Measurements from ENCODE around the gene FYCO1.

FYCO1 gene

DNA sequence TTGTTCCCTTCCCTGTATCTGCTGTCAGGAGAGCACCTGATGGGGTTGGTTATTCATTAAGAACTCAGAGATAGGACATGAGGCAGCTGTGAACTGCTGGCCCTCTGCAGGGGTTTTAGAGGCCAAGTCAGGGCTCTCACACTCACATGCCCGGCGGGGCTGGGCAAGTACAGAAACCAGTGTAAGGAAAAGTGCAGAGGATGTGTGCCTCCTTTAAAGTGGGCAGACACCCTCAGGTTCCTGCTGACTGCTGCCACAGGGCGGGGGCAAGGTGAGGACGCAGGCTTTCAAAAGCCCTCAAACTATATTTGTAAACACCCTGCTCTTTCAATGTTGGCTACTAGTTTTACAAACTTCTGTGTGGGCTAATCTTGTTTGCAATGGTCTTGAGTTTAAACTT, 30.0 kb downstream of the FYCO1 start:
- Histone ChIP-seq H3K27me3 (ENCODE audit: insufficient read depth, low read length) (no peaks in the 10 kb centered on the region), H2AFZ (ENCODE audit: insufficient read depth, low read length, poor library complexity) (no peak overlapping the region), H3K23ac (ENCODE audit: low read length) (no peak overlapping the region), H3K4me1 (ENCODE audit: control insufficient read depth in 1 of 2, insufficient read depth in 2 of 2, low read length in 2 of 2) (peaks cover 13 to 17% of the 10 kb centered on the region in 2 experiments), H3K14ac (ENCODE audit: low read length) (no peak overlapping the region), H3K27ac (ENCODE audit: low read depth, low read length) (no peak overlapping the region), H2BK5ac (ENCODE audit: low read depth, low read length, poor library complexity) (no peak overlapping the region), H3K79me1 (ENCODE audit: low read length) (peaks cover 19% of the 10 kb centered on the region), H2BK120ac (ENCODE audit: insufficient read depth, low read length, poor library complexity) (no peak overlapping the region), H3K36me3 (ENCODE audit: control insufficient read depth in 1 of 2, insufficient read depth in 2 of 2, low read length in 2 of 2) (peaks cover 45 to 56% of the 10 kb centered on the region in 2 experiments), H2BK12ac (ENCODE audit: low read length) (no peak overlapping the region), H3K4me3 (ENCODE audit: low read depth, low read length) (no peak overlapping the region), H3K4ac (ENCODE audit: low read depth, low read length) (no peak overlapping the region), H2AK5ac (ENCODE audit: low read length) (no peak overlapping the region), H3K9me3 (ENCODE audit: insufficient read depth, low read depth, low read length) (peaks cover 1% of the 10 kb centered on the region), H4K91ac (ENCODE audit: low read depth, low read length) (no peak overlapping the region), H3K9ac (ENCODE audit: low read length) (no peak overlapping the region), H4K8ac (ENCODE audit: low read depth, low read length) (no peak overlapping the region), H3K79me2 (ENCODE audit: control insufficient read depth, insufficient read depth, low read length, poor library complexity) (peaks cover 2% of the 10 kb centered on the region), H4K12ac (ENCODE audit: low read depth, low read length) (no peak overlapping the region), H3K18ac (ENCODE audit: low read length) (no peak overlapping the region), H3K4me2 (ENCODE audit: low read length) (no peak overlapping the region)
- DNase-seq, result no peak
- WGBS (ENCODE audit: extremely low coverage, insufficient coverage, insufficient read length), result no CpG with 5 or more reads among the region's 4 CpGs

DNA sequence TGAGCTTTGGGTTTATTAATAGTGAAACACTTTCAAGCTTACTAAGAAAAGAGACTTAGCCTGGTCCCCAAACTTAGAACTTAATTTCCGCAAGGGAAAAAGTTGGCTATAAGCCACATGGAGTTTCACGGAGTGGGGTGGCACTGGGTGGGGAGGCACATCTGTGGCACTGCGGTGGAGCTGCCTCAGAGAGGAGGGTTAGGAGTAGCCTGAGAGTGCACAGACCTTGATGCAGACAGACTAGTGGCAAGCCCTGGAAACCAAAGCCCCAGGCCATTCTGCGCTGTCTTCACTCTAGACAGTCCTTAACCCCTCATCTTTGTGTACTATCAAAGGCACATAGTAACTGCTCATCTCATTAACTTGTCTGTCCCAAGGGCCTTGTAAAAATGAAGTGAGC, 30.4 kb downstream of the FYCO1 start:
- Histone ChIP-seq H2BK5ac (ENCODE audit: low read depth, low read length, poor library complexity) (no peak overlapping the region), H3K14ac (ENCODE audit: low read length) (no peak overlapping the region), H2AFZ (ENCODE audit: insufficient read depth, low read length, poor library complexity) (no peak overlapping the region), H3K9me3 (ENCODE audit: insufficient read depth, low read depth, low read length) (peaks cover 1% of the 10 kb centered on the region), H4K12ac (ENCODE audit: low read depth, low read length) (no peak overlapping the region), H3K4me1 (ENCODE audit: control insufficient read depth in 1 of 2, insufficient read depth in 2 of 2, low read length in 2 of 2) (peaks cover 13 to 17% of the 10 kb centered on the region in 2 experiments), H3K79me2 (ENCODE audit: control insufficient read depth, insufficient read depth, low read length, poor library complexity) (peaks cover 2% of the 10 kb centered on the region), H3K27ac (ENCODE audit: low read depth, low read length) (no peak overlapping the region), H3K4me2 (ENCODE audit: low read length) (no peak overlapping the region), H2BK120ac (ENCODE audit: insufficient read depth, low read length, poor library complexity) (no peak overlapping the region), H3K18ac (ENCODE audit: low read length) (no peak overlapping the region), H3K4ac (ENCODE audit: low read depth, low read length) (no peak overlapping the region), H2BK12ac (ENCODE audit: low read length) (no peak overlapping the region), H3K23ac (ENCODE audit: low read length) (no peak overlapping the region), H3K27me3 (ENCODE audit: insufficient read depth, low read length) (no peaks in the 10 kb centered on the region), H2AK5ac (ENCODE audit: low read length) (no peak overlapping the region), H3K9ac (ENCODE audit: low read length) (no peak overlapping the region), H3K36me3 (ENCODE audit: control insufficient read depth in 1 of 2, insufficient read depth in 2 of 2, low read length in 2 of 2) (peaks cover 45 to 56% of the 10 kb centered on the region in 2 experiments), H4K91ac (ENCODE audit: low read depth, low read length) (no peak overlapping the region), H3K79me1 (ENCODE audit: low read length) (peaks cover 19% of the 10 kb centered on the region), H3K4me3 (ENCODE audit: low read depth, low read length) (no peak overlapping the region), H4K8ac (ENCODE audit: low read depth, low read length) (no peak overlapping the region)
- no peak for DNase-seq
- WGBS (ENCODE audit: extremely low coverage, insufficient coverage, insufficient read length), result no CpG with 5 or more reads among the region's 4 CpGs

- Histone ChIP-seq H2BK12ac (ENCODE audit: low read length) (no peak overlapping the region), H3K4me2 (ENCODE audit: low read length) (no peak overlapping the region), H3K9ac (ENCODE audit: low read length) (no peak overlapping the region), H2BK5ac (ENCODE audit: low read depth, low read length, poor library complexity) (no peak overlapping the region), H3K18ac (ENCODE audit: low read length) (no peak overlapping the region), H2BK120ac (ENCODE audit: insufficient read depth, low read length, poor library complexity) (no peak overlapping the region), H3K4me3 (ENCODE audit: low read depth, low read length) (no peak overlapping the region), H2AK5ac (ENCODE audit: low read length) (no peak overlapping the region), H3K27me3 (ENCODE audit: insufficient read depth, low read length) (no peaks in the 10 kb centered on the region), H3K36me3 (ENCODE audit: control insufficient read depth in 1 of 2, insufficient read depth in 2 of 2, low read length in 2 of 2) (peaks cover 46 to 58% of the 10 kb centered on the region in 2 experiments), H3K23ac (ENCODE audit: low read length) (no peak overlapping the region), H4K8ac (ENCODE audit: low read depth, low read length) (no peak overlapping the region), H3K79me2 (ENCODE audit: control insufficient read depth, insufficient read depth, low read length, poor library complexity) (peaks cover 2% of the 10 kb centered on the region), H4K12ac (ENCODE audit: low read depth, low read length) (no peak overlapping the region), H3K9me3 (ENCODE audit: insufficient read depth, low read depth, low read length) (peaks cover 1% of the 10 kb centered on the region), H3K4ac (ENCODE audit: low read depth, low read length) (no peak overlapping the region), H2AFZ (ENCODE audit: insufficient read depth, low read length, poor library complexity) (no peak overlapping the region), H3K4me1 (ENCODE audit: control insufficient read depth in 1 of 2, insufficient read depth in 2 of 2, low read length in 2 of 2) (peaks cover 13 to 20% of the 10 kb centered on the region in 2 experiments), H3K14ac (ENCODE audit: low read length) (no peak overlapping the region), H3K79me1 (ENCODE audit: low read length) (peaks cover 16% of the 10 kb centered on the region), H4K91ac (ENCODE audit: low read depth, low read length) (no peak overlapping the region), H3K27ac (ENCODE audit: low read depth, low read length) (no peak overlapping the region)
- no peak for DNase-seq
- WGBS (ENCODE audit: extremely low coverage, insufficient coverage, insufficient read length), result no CpG with 5 or more reads among the region's 8 CpGs
Measured at GRCh38 chr3:45964139-45964538, 31.5 kb downstream of the FYCO1 start.

- H2AK5ac ChIP-seq (ENCODE audit: low read length), result no peak overlapping the region
- no peak overlapping the region for H3K4me2 ChIP-seq (ENCODE audit: low read length)
- H3K27ac ChIP-seq (ENCODE audit: low read depth, low read length), result no peak overlapping the region
- peaks cover under 1% of the 10 kb centered on the region for H3K79me1 ChIP-seq (ENCODE audit: low read length)
- no peak overlapping the region for H2BK120ac ChIP-seq (ENCODE audit: insufficient read depth, low read length, poor library complexity)
- H3K79me2 ChIP-seq (ENCODE audit: control insufficient read depth, insufficient read depth, low read length, poor library complexity), result no peaks in the 10 kb centered on the region
- H3K4me3 ChIP-seq (ENCODE audit: low read depth, low read length), result no peak overlapping the region
- peaks cover 51 to 63% of the 10 kb centered on the region in 2 experiments for H3K36me3 ChIP-seq (ENCODE audit: control insufficient read depth in 1 of 2, insufficient read depth in 2 of 2, low read length in 2 of 2)
- no CpG with 5 or more reads among the region's 5 CpGs for WGBS (ENCODE audit: extremely low coverage, insufficient coverage, insufficient read length)
- no peaks in the 10 kb centered on the region for H3K27me3 ChIP-seq (ENCODE audit: insufficient read depth, low read length)
- H2AFZ ChIP-seq (ENCODE audit: insufficient read depth, low read length, poor library complexity), result no peak overlapping the region
- no peak overlapping the region for H3K9ac ChIP-seq (ENCODE audit: low read length)
- no peak overlapping the region for H3K18ac ChIP-seq (ENCODE audit: low read length)
- no peak overlapping the region for H4K8ac ChIP-seq (ENCODE audit: low read depth, low read length)
- no peak overlapping the region for H4K91ac ChIP-seq (ENCODE audit: low read depth, low read length)
- H3K4ac ChIP-seq (ENCODE audit: low read depth, low read length), result no peak overlapping the region
- no peak overlapping the region for H3K14ac ChIP-seq (ENCODE audit: low read length)
- peaks cover 1% of the 10 kb centered on the region for H3K9me3 ChIP-seq (ENCODE audit: insufficient read depth, low read depth, low read length)
- peaks cover 0 to 5% of the 10 kb centered on the region in 2 experiments for H3K4me1 ChIP-seq (ENCODE audit: control insufficient read depth in 1 of 2, insufficient read depth in 2 of 2, low read length in 2 of 2)
- H2BK12ac ChIP-seq (ENCODE audit: low read length), result no peak overlapping the region
- no peak overlapping the region for H3K23ac ChIP-seq (ENCODE audit: low read length)
- no peak overlapping the region for H4K12ac ChIP-seq (ENCODE audit: low read depth, low read length)
- DNase-seq, result peak; percentile 63 to 67
- H2BK5ac ChIP-seq (ENCODE audit: low read depth, low read length, poor library complexity), result no peak overlapping the region
Measured at GRCh38 chr3:45962033-45962432, 33.6 kb downstream of the FYCO1 start.

Data from trophoblast cell (in vitro differentiated cells and primary cell).